Pancreas (tissue), 10 donors: ENCODE results near the gene TIMP4. TPM values are rescaled to one million over a fixed set of nuclear protein-coding genes. Genes with fewer than 3 reads are reported as not detected.

Experiments used
- ATAC-seq, 4 donors: fragments of 200-7000 bp; cut with Tn5 transposase; one replicate each; pipeline versions ENCODE4 v1.8.0 to v1.9.1; 2020; ENCODE audit warnings: mild to moderate bottlenecking in 4 of 4, moderate library complexity in 4 of 4
- DNase-seq, 6 donors: peaks; one replicate each; pipeline ENCODE4 v3.0.0-alpha.2; 2020
- FAIRE-seq: peaks from 2 replicates; lab custom pipeline; 2012; peaks lifted over from hg19 to GRCh38; lab: Jason Lieb, UNC
- H3K27ac ChIP-seq, 4 donors: fragments of 200-600 bp; sonication (generic); 1 replicate in 3 of 4; 2 replicates in 1 of 4; pipeline versions ENCODE4 v1.5.0 to v1.8.0; 2020
- H3K27me3 ChIP-seq, 4 donors: fragments of 200-600 bp; one replicate each; pipeline ENCODE4 v1.8.0; 2021
- H3K36me3 ChIP-seq, 3 donors: fragments of 200-600 bp; sonication (generic) in 1 of 3; one replicate each; pipeline versions ENCODE4 v1.5.0 to v1.8.0; 2020 to 2021
- H3K4me1 ChIP-seq, 3 donors: fragments of 200-600 bp; one replicate each; pipeline ENCODE4 v1.8.0; 2021
- H3K4me3 ChIP-seq, 4 donors: fragments of 200-600 bp; sonication (generic) in 2 of 4; one replicate each; pipeline versions ENCODE4 v1.5.0 to v1.8.0; 2020 to 2021
- H3K9me3 ChIP-seq, 4 donors: fragments of 200-600 bp; one replicate each; pipeline ENCODE4 v1.8.0; 2021
- WGBS, 2 donors: extraction: QIAGEN DNeasy Blood & Tissue Kit; methylation state at CpG; one replicate each; pipeline ENCODE4 v1.1.7; 2013; 5-methylcytosine and 5-hydroxymethylcytosine counted together
- intact Hi-C, 3 donors: fragments of 100-400 bp; cut with DNase I; formaldehyde crosslinking; loops; one replicate each; pipeline versions ENCODE4 v1.11.1 to v1.14.2; 2022
- polyA plus RNA-seq, 2 donors: library from polyadenylated mRNA; stranded (reverse); fragments of 200-250 nt; gene quantifications; one replicate each; pipeline ENCODE4 v1.2.3, GENCODE V29; 2013
- total RNA-seq, 6 donors: library from RNA; stranded (reverse); fragmentation: NEBNext Ultra II Directional in 4 of 6; extraction: Animal tissue kit (Norgen Biotek cat#: 25700) in 4 of 6; gene quantifications; one replicate each; pipeline versions ENCODE4 v1.2.1 to v1.2.4, GENCODE V29; 2021 to 2023
- TF ChIP-seq, protein P1 (sequence below), 4 donors: fragments of 200-600 bp; sonication (generic) in 3 of 4; IDR thresholded peaks; one replicate each; pipeline versions ENCODE4 v1.5.0 to v1.8.0; 2021; ENCODE audit warnings: antibody characterized with exemption in 4 of 4
- donor health status: healthy with polysubstance abuse.
- donor health status: DM: no; HTN: no; CAD: no; lungs with moderate emphysema.
- donor health status: DM: no; HTN: no; CAD: no.
- donor health status: control.
- donor health status: control.
- donor health status: Bipolar disorder and iron deficiency.
- donor health status: DM: yes; HTN: yes; CAD: no.
- donor health status: DM: no; HTN: no; CAD: no.
- donor health status: DM: no; HTN: no; CAD: no.
- donor health status: DM: yes; HTN: yes; CAD: no.

The TIMP4 gene
- total and polyA plus RNA-seq, 8 donors: 0.12 to 4.6 (median 1.4) TPM

DNA sequence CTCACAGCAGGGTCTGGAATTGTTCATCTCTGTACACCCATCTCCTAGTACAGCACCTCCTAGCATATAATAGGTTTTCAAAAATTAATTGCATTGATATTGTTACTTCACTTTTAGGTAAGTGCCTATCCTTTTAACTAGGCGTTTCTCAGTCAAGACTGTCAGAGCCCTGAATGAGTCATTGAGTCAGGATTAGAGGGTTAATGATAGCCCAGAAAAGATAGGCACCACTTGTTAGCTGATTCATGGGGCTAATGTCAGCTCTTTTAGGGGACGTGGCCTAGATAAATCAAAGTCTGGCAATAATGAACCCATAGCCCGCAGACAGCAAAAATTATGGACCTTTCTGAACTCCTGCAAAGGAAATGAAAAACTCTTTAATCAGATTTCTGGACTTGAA, 42.9 kb downstream of the TIMP4 start:
- Histone ChIP-seq H3K9me3 (no peaks in the 10 kb centered on the region), H3K27me3 (peaks cover 0 to 6% (median 0%) of the 10 kb centered on the region in 4 donors), H3K27ac (no peak overlapping the region), H3K36me3 (no peaks in the 10 kb centered on the region), H3K4me1 (no peaks in the 10 kb centered on the region), H3K4me3 (no peak overlapping the region)
- no peak for ATAC-seq
- TF ChIP-seq, protein P1, sequence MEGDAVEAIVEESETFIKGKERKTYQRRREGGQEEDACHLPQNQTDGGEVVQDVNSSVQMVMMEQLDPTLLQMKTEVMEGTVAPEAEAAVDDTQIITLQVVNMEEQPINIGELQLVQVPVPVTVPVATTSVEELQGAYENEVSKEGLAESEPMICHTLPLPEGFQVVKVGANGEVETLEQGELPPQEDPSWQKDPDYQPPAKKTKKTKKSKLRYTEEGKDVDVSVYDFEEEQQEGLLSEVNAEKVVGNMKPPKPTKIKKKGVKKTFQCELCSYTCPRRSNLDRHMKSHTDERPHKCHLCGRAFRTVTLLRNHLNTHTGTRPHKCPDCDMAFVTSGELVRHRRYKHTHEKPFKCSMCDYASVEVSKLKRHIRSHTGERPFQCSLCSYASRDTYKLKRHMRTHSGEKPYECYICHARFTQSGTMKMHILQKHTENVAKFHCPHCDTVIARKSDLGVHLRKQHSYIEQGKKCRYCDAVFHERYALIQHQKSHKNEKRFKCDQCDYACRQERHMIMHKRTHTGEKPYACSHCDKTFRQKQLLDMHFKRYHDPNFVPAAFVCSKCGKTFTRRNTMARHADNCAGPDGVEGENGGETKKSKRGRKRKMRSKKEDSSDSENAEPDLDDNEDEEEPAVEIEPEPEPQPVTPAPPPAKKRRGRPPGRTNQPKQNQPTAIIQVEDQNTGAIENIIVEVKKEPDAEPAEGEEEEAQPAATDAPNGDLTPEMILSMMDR (IDR thresholded peaks at IDR 0.05): no peak
- WGBS, 2 donors: 52 to 62% methylated on average over 3 of the region's 3 CpGs
- no peak for FAIRE-seq
- intact Hi-C loops: no loop called here
- no peak for DNase-seq

DNA sequence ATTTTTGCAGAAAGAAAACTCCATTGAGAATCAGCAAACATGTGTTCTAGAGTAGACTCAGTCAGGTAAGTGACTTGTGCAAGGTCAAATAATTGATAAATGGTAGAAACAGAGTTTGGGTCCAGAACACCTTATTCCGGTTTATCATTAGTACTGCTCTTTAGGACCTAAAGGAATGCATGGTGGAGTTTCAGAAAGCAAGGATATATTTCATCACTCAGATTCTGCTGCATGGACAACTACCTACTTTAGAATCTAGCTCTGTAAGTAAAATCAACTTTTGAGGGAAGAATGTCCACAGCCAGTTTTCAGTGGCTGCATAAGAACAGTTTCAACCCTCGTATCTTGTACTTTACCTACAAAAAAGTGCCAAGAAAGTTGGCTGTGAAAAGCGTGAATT, 43.6 kb downstream of the TIMP4 start:
- Histone ChIP-seq H3K36me3 (no peaks in the 10 kb centered on the region), H3K9me3 (no peaks in the 10 kb centered on the region), H3K27ac (no peak overlapping the region), H3K4me3 (no peak overlapping the region), H3K4me1 (no peaks in the 10 kb centered on the region), H3K27me3 (peaks cover 0 to 6% (median 0%) of the 10 kb centered on the region in 4 donors)
- intact Hi-C loops: no loop called here
- FAIRE-seq (no peak), ATAC-seq (no peak), DNase-seq (no peak)
- 45 to 55% methylated on average over 3 of the region's 3 CpGs for WGBS, 2 donors
- TF ChIP-seq, protein P1 (IDR thresholded peaks at IDR 0.05): no peak

DNA sequence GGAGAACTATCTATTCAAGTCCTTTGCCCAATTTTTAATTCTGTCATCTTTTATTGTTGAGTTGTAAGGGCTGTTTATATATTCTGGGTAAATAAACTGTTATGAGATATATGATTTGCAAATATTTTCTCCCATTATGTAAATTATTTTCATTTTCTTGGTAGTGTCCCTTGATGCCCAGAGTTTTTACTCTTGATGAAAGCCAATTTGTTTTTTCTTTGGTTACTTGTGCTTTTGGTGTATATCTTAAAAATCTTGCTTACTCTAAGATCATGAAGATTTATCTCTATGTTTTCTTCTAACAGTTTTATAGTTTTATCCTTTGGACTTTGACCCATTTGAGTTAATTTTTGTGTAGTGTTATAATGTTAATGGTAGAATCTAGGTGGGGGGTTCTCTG, 44.5 kb downstream of the TIMP4 start:
- Histone ChIP-seq H3K4me3 (no peak overlapping the region), H3K27ac (no peak overlapping the region), H3K36me3 (no peaks in the 10 kb centered on the region), H3K9me3 (no peaks in the 10 kb centered on the region), H3K4me1 (no peaks in the 10 kb centered on the region), H3K27me3 (peaks cover 0 to 6% (median 0%) of the 10 kb centered on the region in 4 donors)
- ATAC-seq (no peak), FAIRE-seq (no peak), DNase-seq (no peak)
- TF ChIP-seq, protein P1 (IDR thresholded peaks at IDR 0.05): no peak
- intact Hi-C loops: no loop called here

DNA sequence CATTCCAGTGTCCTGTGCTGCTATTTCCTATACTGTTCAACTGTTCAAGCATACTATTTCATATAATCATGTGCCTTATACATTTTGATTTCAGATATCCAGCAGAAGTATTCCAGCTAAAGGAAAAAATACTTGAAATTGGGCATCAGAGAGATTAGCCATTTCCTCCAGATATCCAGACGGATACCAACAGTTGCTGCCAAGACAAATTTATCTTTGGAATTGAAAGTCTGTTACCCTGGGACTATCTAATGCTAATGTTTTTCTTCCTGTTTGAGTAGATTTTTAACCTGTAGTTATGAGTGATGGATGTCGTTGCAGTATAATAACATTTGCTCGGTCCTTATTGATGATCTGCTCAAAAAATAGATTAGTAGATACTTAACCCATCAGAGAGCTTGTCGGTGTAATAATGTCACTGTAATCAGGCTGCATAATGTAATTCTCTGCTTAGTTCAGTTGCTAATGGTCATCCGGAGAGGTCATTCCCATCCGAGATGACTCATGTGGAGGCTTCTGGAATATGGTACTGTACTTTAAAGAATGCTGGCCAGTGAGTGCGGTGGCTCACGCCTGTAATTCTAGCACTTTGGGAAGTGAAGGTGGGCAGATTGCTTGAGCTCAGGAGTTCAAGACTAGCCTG, 51.5 kb downstream of the TIMP4 start:
- no peaks in the 10 kb centered on the region for H3K9me3 ChIP-seq

More for the DNA sequence above, 51.5 kb downstream of the TIMP4 start:
- intact Hi-C loops: no loop called here
- Histone ChIP-seq H3K4me3 (no peak overlapping the region), H3K27ac (no peak overlapping the region), H3K36me3 (no peaks in the 10 kb centered on the region), H3K4me1 (no peaks in the 10 kb centered on the region), H3K27me3 (no peaks in the 10 kb centered on the region)
- FAIRE-seq: no peak
- WGBS, 2 donors: 40 to 49% methylated on average over 8 of the region's 8 CpGs
- no peak for ATAC-seq
- TF ChIP-seq, protein P1 (IDR thresholded peaks at IDR 0.05): no peak
- no peak for DNase-seq

Other genes with a start within 250 kb of the TIMP4 start
- 1 to 10 TPM in 1 of 6 donors, under 1 TPM in 5; 0.20 to 1.1 (median 0.58) TPM for gene SYN2, start 154.5 kb downstream of the TIMP4 start, total RNA-seq
- under 1 TPM; 0.38 to 0.73 TPM for gene SYN2, start 154.5 kb downstream of the TIMP4 start, polyA plus RNA-seq
- gene PPARG, start 130.2 kb upstream of the TIMP4 start, total RNA-seq: 1 to 10 TPM in 4 of 6 donors, under 1 TPM in 2; 0.88 to 4.4 (median 2.1) TPM
- gene PPARG, start 130.2 kb upstream of the TIMP4 start, polyA plus RNA-seq: 1 to 10 TPM; 1.9 to 6.2 TPM